ENCODE measurements around the gene MAN1C1. TPM values are rescaled to one million over a fixed set of nuclear protein-coding genes. Genes with fewer than 3 reads are reported as not detected.

Gene MAN1C1
- total and polyA plus RNA-seq, 9 of the 15 experiments (the other 6 are each of a cell fraction or from before 2014, with no cell fraction given), result 0.04 to 0.44 (median 0.10) TPM; not detected in 3

- TF ChIP-seq CBX1 (IDR thresholded peaks at IDR 0.05; ENCODE audit: low read depth) (no peak), ZZZ3 (IDR thresholded peaks at IDR 0.05) (no peak), CGGBP1 (CRISPR knock-in tag; IDR thresholded peaks at IDR 0.05) (no peak), ETV1 (tag; conservative IDR thresholded peaks at IDR 0.05; ENCODE audit: low read depth) (no peak), U2AF2 (optimal IDR thresholded peaks at IDR 0.05; ENCODE audit: low read depth, low read length) (no peak), KLF16 (IDR thresholded peaks at IDR 0.05) (no peak), ZNF449 (CRISPR knock-in tag; IDR thresholded peaks at IDR 0.05) (no peak), KDM5B (IDR thresholded peaks at IDR 0.05; ENCODE audit: insufficient replicate concordance, low read depth, low read length) (no peak), CREB1 (IDR thresholded peaks at IDR 0.05) (no peak), CREB1 (CRISPR knock-in tag; IDR thresholded peaks at IDR 0.05) (no peak), RBM15 (IDR thresholded peaks at IDR 0.05; ENCODE audit: insufficient read depth, low read length) (no peak), EGR1 (conservative IDR thresholded peaks at IDR 0.05) (no peak), ZBTB43 (CRISPR knock-in tag; IDR thresholded peaks at IDR 0.05) (no peak), C11orf30 (IDR thresholded peaks at IDR 0.05; ENCODE audit: low read depth) (peak; percentile 53), SNAPC5 (CRISPR knock-in tag; IDR thresholded peaks at IDR 0.05) (no peak), BMI1 (IDR thresholded peaks at IDR 0.05; ENCODE audit: low read length) (no peak), BCOR (IDR thresholded peaks at IDR 0.05) (no peak), CBFA2T3 (IDR thresholded peaks at IDR 0.05) (no peak), YY1 (IDR thresholded peaks at IDR 0.05; ENCODE audit: borderline replicate concordance in 1 of 3, control insufficient read depth in 1 of 3, extremely low read depth in 1 of 3, insufficient read depth in 3 of 3, insufficient read length in 1 of 3, insufficient replicate concordance in 2 of 3, low read depth in 1 of 3, low read length in 2 of 3) (no peak), BACH1 (tag; IDR thresholded peaks at IDR 0.05) (no peak), ZNF197 (CRISPR knock-in tag; IDR thresholded peaks at IDR 0.05; ENCODE audit: low read depth) (no peak), CTCF (IDR thresholded peaks at IDR 0.05 in 2 of 3, conservative IDR thresholded peaks at IDR 0.05 in 1 of 3; ENCODE audit: insufficient read depth in 2 of 3, low read depth in 1 of 3, low read length in 3 of 3) (0 out of 6 replicates have a peak, but pooled peaks of 1 of the 3 experiments have one; percentile 6), GABPB2 (CRISPR knock-in tag; conservative IDR thresholded peaks at IDR 0.05) (no peak), ZNF408 (CRISPR knock-in tag; IDR thresholded peaks at IDR 0.05; ENCODE audit: low read depth) (no peak), PML (IDR thresholded peaks at IDR 0.05; ENCODE audit: low read length) (no peak)
Measured at GRCh38 chr1:25697435-25698217, 81.0 kb downstream of the MAN1C1 start (continued).
